COR-L47 (cell line): Measurements from ENCODE around the gene ITGBL1.

Experiments used
- DNase-seq: peaks from one replicate; lab custom pipeline; 2025; lab: John Stamatoyannopoulos, UW

Gene ITGBL1

GRCh38 chr13:101751488-101751887 lies 299.0 kb downstream of the ITGBL1 start:
- DNase-seq, result peak; percentile 67

- no peak for DNase-seq
Measured at GRCh38 chr13:101752432-101752831, 300.0 kb downstream of the ITGBL1 start.

GRCh38 chr13:101755228-101755887 lies 302.9 kb downstream of the ITGBL1 start:
- no peak for DNase-seq

- peak; percentile 70 for DNase-seq
Measured at GRCh38 chr13:101757446-101758039, 305.1 kb downstream of the ITGBL1 start.

- DNase-seq, result no peak
Measured at GRCh38 chr13:101763191-101763590, 310.7 kb downstream of the ITGBL1 start.
